K562 (cell line): ENCODE data around the gene NXPH4. TPM values are rescaled to one million over a fixed set of nuclear protein-coding genes. Genes with fewer than 3 reads are reported as not detected.

Experiments used
- C11orf30 ChIP-seq: fragments of 450-650 bp; IDR thresholded peaks from 2 replicates; pipeline ENCODE4 v1.6.1; 2016; ENCODE audit warnings: low read depth, mild to moderate bottlenecking
- CGGBP1 ChIP-seq: fragments of 250-450 bp; sonication (Bioruptor Pico); IDR thresholded peaks from 2 replicates; pipeline ENCODE4 v1.9.0; 2021; ENCODE audit warnings: mild to moderate bottlenecking
- FOXM1 ChIP-seq, 2 experiments: fragments of 450-650 bp in 1 of 2; sonication (generic) in 1 of 2; formaldehyde crosslinking in 1 of 2; IDR thresholded peaks; 2 replicates each; pipeline versions ENCODE4 v1.6.1 to v1.9.0; 2017 to 2022; ENCODE audit warnings: low read depth in 2 of 2, mild to moderate bottlenecking in 2 of 2, missing genetic modification reagents in 1 of 2, moderate library complexity in 1 of 2
- ZEB2 ChIP-seq: fragments of 450-650 bp; IDR thresholded peaks from 2 replicates; pipeline ENCODE4 v1.6.1; 2016
- ZNF316 ChIP-seq: fragments of 450-650 bp; IDR thresholded peaks from 2 replicates; pipeline ENCODE4 v1.6.1; 2016
- ZNF79 ChIP-seq: fragments of 250-450 bp; sonication (Bioruptor Pico); IDR thresholded peaks from 2 replicates; pipeline ENCODE4 v1.4.0; 2020; ENCODE audit warnings: low read depth, mild to moderate bottlenecking, moderate library complexity
- polyA plus RNA-seq, 8 experiments: library from polyadenylated mRNA; depleted of rRNA in 4 of 8; stranded (reverse) in 5 of 8; unstranded in 3 of 8; fragments of >200 nt; fragmentation: Nextera tagmentation in 2 of 8; fragmentation: Illumina TruSeq in 1 of 8; extraction: Ambion mirVana in 2 of 8; extraction: Trizol in 1 of 8; gene quantifications; 2 replicates each; pipeline versions ENCODE4 v1.2.1 to v1.2.3, GENCODE V29; 2011 to 2014; ENCODE audit warnings: inconsistent platforms in 1 of 8, missing spikeins in 1 of 8
- total RNA-seq, 7 experiments: library from RNA; depleted of rRNA in 6 of 7; stranded (reverse); fragments of >200 nt in 6 of 7; fragmentation: Illumina TruSeq in 2 of 7; extraction: Trizol in 2 of 7; gene quantifications; 2 replicates each; pipeline versions ENCODE4 v1.2.1 to v1.2.3, GENCODE V29; 2011 to 2021; ENCODE audit warnings: low replicate concordance in 1 of 7
- TF ChIP-seq, protein P1 (sequence below): fragments of 200-600 bp; sonication (generic); IDR thresholded peaks from one replicate; pipeline ENCODE4 v1.6.1; 2012; ENCODE audit warnings: mild to moderate bottlenecking, low read depth, low read length, inconsistent platforms
- TF ChIP-seq, protein P2 (sequence below): sonication (generic); formaldehyde crosslinking; IDR thresholded peaks from 2 replicates; pipeline ENCODE4 v1.8.0; 2023; ENCODE audit warnings: mild to moderate bottlenecking, missing genetic modification reagents

Gene NXPH4
- total and polyA plus RNA-seq, 9 of the 15 experiments (the other 6 are each of a cell fraction or from before 2014, with no cell fraction given), result 0.49 to 2.7 (median 1.1) TPM; not detected in 4

- TF ChIP-seq, protein P1, sequence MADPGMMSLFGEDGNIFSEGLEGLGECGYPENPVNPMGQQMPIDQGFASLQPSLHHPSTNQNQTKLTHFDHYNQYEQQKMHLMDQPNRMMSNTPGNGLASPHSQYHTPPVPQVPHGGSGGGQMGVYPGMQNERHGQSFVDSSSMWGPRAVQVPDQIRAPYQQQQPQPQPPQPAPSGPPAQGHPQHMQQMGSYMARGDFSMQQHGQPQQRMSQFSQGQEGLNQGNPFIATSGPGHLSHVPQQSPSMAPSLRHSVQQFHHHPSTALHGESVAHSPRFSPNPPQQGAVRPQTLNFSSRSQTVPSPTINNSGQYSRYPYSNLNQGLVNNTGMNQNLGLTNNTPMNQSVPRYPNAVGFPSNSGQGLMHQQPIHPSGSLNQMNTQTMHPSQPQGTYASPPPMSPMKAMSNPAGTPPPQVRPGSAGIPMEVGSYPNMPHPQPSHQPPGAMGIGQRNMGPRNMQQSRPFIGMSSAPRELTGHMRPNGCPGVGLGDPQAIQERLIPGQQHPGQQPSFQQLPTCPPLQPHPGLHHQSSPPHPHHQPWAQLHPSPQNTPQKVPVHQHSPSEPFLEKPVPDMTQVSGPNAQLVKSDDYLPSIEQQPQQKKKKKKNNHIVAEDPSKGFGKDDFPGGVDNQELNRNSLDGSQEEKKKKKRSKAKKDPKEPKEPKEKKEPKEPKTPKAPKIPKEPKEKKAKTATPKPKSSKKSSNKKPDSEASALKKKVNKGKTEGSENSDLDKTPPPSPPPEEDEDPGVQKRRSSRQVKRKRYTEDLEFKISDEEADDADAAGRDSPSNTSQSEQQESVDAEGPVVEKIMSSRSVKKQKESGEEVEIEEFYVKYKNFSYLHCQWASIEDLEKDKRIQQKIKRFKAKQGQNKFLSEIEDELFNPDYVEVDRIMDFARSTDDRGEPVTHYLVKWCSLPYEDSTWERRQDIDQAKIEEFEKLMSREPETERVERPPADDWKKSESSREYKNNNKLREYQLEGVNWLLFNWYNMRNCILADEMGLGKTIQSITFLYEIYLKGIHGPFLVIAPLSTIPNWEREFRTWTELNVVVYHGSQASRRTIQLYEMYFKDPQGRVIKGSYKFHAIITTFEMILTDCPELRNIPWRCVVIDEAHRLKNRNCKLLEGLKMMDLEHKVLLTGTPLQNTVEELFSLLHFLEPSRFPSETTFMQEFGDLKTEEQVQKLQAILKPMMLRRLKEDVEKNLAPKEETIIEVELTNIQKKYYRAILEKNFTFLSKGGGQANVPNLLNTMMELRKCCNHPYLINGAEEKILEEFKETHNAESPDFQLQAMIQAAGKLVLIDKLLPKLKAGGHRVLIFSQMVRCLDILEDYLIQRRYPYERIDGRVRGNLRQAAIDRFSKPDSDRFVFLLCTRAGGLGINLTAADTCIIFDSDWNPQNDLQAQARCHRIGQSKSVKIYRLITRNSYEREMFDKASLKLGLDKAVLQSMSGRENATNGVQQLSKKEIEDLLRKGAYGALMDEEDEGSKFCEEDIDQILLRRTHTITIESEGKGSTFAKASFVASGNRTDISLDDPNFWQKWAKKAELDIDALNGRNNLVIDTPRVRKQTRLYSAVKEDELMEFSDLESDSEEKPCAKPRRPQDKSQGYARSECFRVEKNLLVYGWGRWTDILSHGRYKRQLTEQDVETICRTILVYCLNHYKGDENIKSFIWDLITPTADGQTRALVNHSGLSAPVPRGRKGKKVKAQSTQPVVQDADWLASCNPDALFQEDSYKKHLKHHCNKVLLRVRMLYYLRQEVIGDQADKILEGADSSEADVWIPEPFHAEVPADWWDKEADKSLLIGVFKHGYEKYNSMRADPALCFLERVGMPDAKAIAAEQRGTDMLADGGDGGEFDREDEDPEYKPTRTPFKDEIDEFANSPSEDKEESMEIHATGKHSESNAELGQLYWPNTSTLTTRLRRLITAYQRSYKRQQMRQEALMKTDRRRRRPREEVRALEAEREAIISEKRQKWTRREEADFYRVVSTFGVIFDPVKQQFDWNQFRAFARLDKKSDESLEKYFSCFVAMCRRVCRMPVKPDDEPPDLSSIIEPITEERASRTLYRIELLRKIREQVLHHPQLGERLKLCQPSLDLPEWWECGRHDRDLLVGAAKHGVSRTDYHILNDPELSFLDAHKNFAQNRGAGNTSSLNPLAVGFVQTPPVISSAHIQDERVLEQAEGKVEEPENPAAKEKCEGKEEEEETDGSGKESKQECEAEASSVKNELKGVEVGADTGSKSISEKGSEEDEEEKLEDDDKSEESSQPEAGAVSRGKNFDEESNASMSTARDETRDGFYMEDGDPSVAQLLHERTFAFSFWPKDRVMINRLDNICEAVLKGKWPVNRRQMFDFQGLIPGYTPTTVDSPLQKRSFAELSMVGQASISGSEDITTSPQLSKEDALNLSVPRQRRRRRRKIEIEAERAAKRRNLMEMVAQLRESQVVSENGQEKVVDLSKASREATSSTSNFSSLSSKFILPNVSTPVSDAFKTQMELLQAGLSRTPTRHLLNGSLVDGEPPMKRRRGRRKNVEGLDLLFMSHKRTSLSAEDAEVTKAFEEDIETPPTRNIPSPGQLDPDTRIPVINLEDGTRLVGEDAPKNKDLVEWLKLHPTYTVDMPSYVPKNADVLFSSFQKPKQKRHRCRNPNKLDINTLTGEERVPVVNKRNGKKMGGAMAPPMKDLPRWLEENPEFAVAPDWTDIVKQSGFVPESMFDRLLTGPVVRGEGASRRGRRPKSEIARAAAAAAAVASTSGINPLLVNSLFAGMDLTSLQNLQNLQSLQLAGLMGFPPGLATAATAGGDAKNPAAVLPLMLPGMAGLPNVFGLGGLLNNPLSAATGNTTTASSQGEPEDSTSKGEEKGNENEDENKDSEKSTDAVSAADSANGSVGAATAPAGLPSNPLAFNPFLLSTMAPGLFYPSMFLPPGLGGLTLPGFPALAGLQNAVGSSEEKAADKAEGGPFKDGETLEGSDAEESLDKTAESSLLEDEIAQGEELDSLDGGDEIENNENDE, result no peak
- TF ChIP-seq CGGBP1 (CRISPR knock-in tag), result no peak
- peak; percentile 73 for TF ChIP-seq ZNF316
- TF ChIP-seq ZEB2, result no peak
- no peak for TF ChIP-seq FOXM1 (IDR thresholded peaks at IDR 0.05; ENCODE audit: low read depth)
- no peak for TF ChIP-seq FOXM1 (CRISPR knock-in tag; IDR thresholded peaks at IDR 0.05; ENCODE audit: low read depth)
- TF ChIP-seq, protein P2, sequence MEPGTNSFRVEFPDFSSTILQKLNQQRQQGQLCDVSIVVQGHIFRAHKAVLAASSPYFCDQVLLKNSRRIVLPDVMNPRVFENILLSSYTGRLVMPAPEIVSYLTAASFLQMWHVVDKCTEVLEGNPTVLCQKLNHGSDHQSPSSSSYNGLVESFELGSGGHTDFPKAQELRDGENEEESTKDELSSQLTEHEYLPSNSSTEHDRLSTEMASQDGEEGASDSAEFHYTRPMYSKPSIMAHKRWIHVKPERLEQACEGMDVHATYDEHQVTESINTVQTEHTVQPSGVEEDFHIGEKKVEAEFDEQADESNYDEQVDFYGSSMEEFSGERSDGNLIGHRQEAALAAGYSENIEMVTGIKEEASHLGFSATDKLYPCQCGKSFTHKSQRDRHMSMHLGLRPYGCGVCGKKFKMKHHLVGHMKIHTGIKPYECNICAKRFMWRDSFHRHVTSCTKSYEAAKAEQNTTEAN, result no peak
- peak; percentile 75 for TF ChIP-seq C11orf30
- no peak for TF ChIP-seq ZNF79 (CRISPR knock-in tag)
These were observed 51.7 kb downstream of the NXPH4 start (continued) for GRCh38 chr12:57268264-57268663.
